Measurements from ENCODE around the gene RAP1A. TPM values are rescaled to one million over a fixed set of nuclear protein-coding genes. Genes with fewer than 3 reads are reported as not detected.

RAP1A gene
- total RNA-seq, 4 donors from 2014 or later = 34.0 to 87.2 (median 57.7) TPM

GRCh38 chr1:111649227-111649626 is 29.6 kb downstream of the RAP1A start:
- Histone ChIP-seq H3K27ac (no peak overlapping the region), H3K36me3 (no peaks in the 10 kb centered on the region), H3K4me1 (peaks cover 0 to 53% (median 8%) of the 10 kb centered on the region in 4 donors), H3K9me3 (no peaks in the 10 kb centered on the region), H3K27me3 (no peaks in the 10 kb centered on the region), H3K4me3 (no peak overlapping the region)
- intact Hi-C loops (cut with DNase I; ENCODE audit: low total_unique reads) = no loop called here
- DNase-seq = no peak
- in situ Hi-C loops (cut with MboI; ENCODE audit: low pct_ligation_motif_present in 1 of 4, low pct_unique_long_range_greater_than_20kb in 1 of 4, low sequenced_read_pairs in 3 of 4) = no loop called here
- WGBS, 2 donors (ENCODE audit: low coverage in 1 of 2) = 91 to 96% methylated on average over 9 to 10 of the region's 10 CpGs
- TF ChIP-seq POLR2AphosphoS5 (IDR thresholded peaks at IDR 0.05) = no peak
- TF ChIP-seq POLR2A (IDR thresholded peaks at IDR 0.05) = no peak
- TF ChIP-seq EP300 (IDR thresholded peaks at IDR 0.05; ENCODE audit: low read depth) = no peak
- no peak for TF ChIP-seq CTCF (IDR thresholded peaks at IDR 0.05)

- intact Hi-C loops (cut with DNase I; ENCODE audit: low total_unique reads) = no loop called here
Measured at GRCh38 chr1:111649648-111650047, 30.1 kb downstream of the RAP1A start.

GRCh38 chr1:111653709-111654108 is 34.1 kb downstream of the RAP1A start:
- in situ Hi-C loops (cut with MboI; ENCODE audit: low pct_ligation_motif_present in 1 of 4, low pct_unique_long_range_greater_than_20kb in 1 of 4, low sequenced_read_pairs in 3 of 4) = loop anchor here in 1 of 4 donors (10.0 kb wide), 1 partner anchor 149 kb away; the partner anchor contains the start of genes ADORA3 and TMIGD3
- Histone ChIP-seq H3K4me3 (no peak overlapping the region), H3K4me1 (peaks cover 8 to 69% (median 16%) of the 10 kb centered on the region in 4 donors), H3K9me3 (no peaks in the 10 kb centered on the region), H3K36me3 (no peaks in the 10 kb centered on the region), H3K27ac (no peak overlapping the region), H3K27me3 (no peaks in the 10 kb centered on the region)
- WGBS, 2 donors (ENCODE audit: low coverage in 1 of 2) = 57 to 74% methylated on average over 1 of the region's 1 CpG
- DNase-seq = no peak
- intact Hi-C loops (cut with DNase I; ENCODE audit: low total_unique reads) = no loop called here
- no peak for TF ChIP-seq POLR2A (IDR thresholded peaks at IDR 0.05)
- TF ChIP-seq CTCF (IDR thresholded peaks at IDR 0.05) = no peak
- TF ChIP-seq POLR2AphosphoS5 (IDR thresholded peaks at IDR 0.05) = no peak
- TF ChIP-seq EP300 (IDR thresholded peaks at IDR 0.05; ENCODE audit: low read depth) = no peak

More at GRCh38 chr1:111649648-111650047, 30.1 kb downstream of the RAP1A start:
- H3K9me3 ChIP-seq = no peaks in the 10 kb centered on the region
- H3K27me3 ChIP-seq = no peaks in the 10 kb centered on the region
- DNase-seq = no peak
- H3K4me1 ChIP-seq = peaks cover 0 to 55% (median 8%) of the 10 kb centered on the region in 4 donors
- no peak overlapping the region for H3K4me3 ChIP-seq
- H3K27ac ChIP-seq = no peak overlapping the region
- TF ChIP-seq POLR2A (IDR thresholded peaks at IDR 0.05) (no peak), EP300 (IDR thresholded peaks at IDR 0.05; ENCODE audit: low read depth) (no peak), POLR2AphosphoS5 (IDR thresholded peaks at IDR 0.05) (no peak), CTCF (IDR thresholded peaks at IDR 0.05) (no peak)
- in situ Hi-C loops (cut with MboI; ENCODE audit: low pct_ligation_motif_present in 1 of 4, low pct_unique_long_range_greater_than_20kb in 1 of 4, low sequenced_read_pairs in 3 of 4) = loop anchor here in 1 of 4 donors (10.0 kb wide), 1 partner anchor 145 kb away; the partner anchor contains the start of genes ADORA3 and TMIGD3
- 47 to 60% methylated on average over 1 of the region's 1 CpG for WGBS, 2 donors (ENCODE audit: low coverage in 1 of 2)
- no peaks in the 10 kb centered on the region for H3K36me3 ChIP-seq

- WGBS, 2 donors (ENCODE audit: low coverage in 1 of 2) = 73 to 80% methylated on average over 1 to 4 of the region's 4 CpGs
- H3K36me3 ChIP-seq = no peaks in the 10 kb centered on the region
- TF ChIP-seq POLR2A (IDR thresholded peaks at IDR 0.05) = no peak
- TF ChIP-seq CTCF (IDR thresholded peaks at IDR 0.05) = no peak
- no peak for TF ChIP-seq POLR2AphosphoS5 (IDR thresholded peaks at IDR 0.05)
- no peak for TF ChIP-seq EP300 (IDR thresholded peaks at IDR 0.05; ENCODE audit: low read depth)
- no peak overlapping the region for H3K4me3 ChIP-seq
- peaks cover 17 to 71% (median 23%) of the 10 kb centered on the region in 4 donors for H3K4me1 ChIP-seq
- H3K27me3 ChIP-seq = no peaks in the 10 kb centered on the region
- intact Hi-C loops (cut with DNase I; ENCODE audit: low total_unique reads) = loop anchor here (5.0 kb wide), 1 partner anchor 148 kb away; no protein-coding TSS in a partner anchor
- in situ Hi-C loops (cut with MboI; ENCODE audit: low pct_ligation_motif_present in 1 of 4, low pct_unique_long_range_greater_than_20kb in 1 of 4, low sequenced_read_pairs in 3 of 4) = loop anchor here in 1 of 4 donors (10.0 kb wide), 1 partner anchor 150 kb away; the partner anchor contains the start of genes ADORA3 and TMIGD3
- H3K9me3 ChIP-seq = no peaks in the 10 kb centered on the region
- DNase-seq = no peak
- H3K27ac ChIP-seq = no peak overlapping the region
Measured at GRCh38 chr1:111654839-111655238, 35.2 kb downstream of the RAP1A start.

All from transverse colon (tissue), 4 donors.